GM18499 (cell line): ENCODE results near the gene PDZD4.

Experiments
- ATAC-seq: cut with Tn5 transposase; IDR thresholded peaks from one replicate; pipeline ENCODE4 v1.9.1; 2021; ENCODE audit warnings: moderate number of reproducible peaks; ENCODE audit not compliant: insufficient read depth, unreplicated experiment

Gene PDZD4

DNA sequence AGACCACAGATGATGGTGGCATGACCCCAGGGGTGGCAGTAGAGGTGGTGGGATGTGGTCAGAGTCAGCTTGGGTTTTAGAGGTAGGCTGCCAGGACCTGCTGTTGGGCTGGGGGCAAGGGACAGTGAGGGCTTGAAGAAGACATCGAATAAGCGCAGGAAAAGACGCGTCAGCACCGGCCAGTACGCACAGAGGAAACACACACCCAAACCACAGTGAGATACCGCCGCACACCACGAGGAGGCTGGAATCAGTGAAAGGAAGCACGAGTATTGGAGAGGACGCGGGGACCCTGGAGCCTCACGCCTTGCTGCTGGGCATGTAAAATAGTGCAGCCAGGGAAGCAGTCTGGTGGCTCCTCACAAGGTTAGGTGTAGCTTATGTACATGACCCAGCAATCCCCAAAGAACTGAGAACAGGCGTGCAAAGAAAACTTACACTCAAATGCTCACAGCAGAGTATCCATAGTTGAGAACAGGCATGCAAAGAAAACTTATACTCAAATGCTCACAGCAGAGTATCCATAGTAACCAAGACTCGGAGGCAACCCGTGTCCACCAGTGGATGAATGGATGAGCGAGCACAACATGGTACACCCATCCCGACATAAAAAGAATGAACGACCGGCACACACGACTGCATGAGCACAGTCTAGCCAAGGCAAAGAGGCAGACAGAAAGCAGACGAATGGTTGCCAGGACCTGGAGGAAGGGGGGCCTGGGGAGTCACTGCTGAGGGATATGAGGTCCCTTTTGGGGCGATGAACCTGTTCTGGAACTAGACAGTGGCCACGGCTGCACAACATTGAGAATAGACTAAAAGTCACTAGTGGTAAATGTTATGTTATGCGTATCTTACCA is 13.3 kb downstream of the PDZD4 start:
- ATAC-seq = no peak

DNA sequence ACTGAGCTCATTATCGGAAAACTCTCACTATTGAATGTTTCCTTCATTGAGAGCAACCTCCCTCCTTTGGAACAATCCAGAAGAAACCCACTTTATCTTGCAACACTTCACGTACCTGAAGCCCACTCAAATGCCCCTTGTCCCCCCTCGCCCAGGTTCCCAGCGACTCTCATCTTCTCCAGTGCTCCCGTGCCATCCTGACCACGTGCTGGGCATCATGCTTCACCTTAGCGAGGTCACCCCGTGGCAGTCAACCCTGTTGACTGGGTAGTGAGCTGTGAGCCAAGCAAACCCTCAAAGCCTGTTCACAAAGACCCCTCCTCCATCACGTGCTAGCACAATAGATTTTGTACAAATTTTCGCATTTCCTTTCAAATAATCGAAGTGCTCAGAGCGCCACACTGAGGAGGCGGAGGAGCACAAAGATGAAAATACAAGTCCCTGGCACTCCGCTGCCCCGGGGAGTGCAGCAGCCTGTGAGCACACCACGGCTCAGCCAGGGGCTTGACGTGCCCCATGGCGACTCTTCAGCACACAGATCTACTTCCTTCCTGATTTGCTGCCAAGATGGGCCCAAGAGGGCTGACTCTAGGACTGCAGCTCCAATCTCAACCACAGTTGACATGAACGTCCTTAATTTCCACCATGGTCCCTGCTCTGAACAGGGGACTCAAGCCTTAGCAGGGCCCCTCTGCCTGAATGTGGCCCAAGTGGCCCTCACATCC is 15.6 kb downstream of the PDZD4 start:
- no peak for ATAC-seq

GRCh38 chrX:153813161-153813560 is 17.2 kb downstream of the PDZD4 start:
- no peak for ATAC-seq

DNA sequence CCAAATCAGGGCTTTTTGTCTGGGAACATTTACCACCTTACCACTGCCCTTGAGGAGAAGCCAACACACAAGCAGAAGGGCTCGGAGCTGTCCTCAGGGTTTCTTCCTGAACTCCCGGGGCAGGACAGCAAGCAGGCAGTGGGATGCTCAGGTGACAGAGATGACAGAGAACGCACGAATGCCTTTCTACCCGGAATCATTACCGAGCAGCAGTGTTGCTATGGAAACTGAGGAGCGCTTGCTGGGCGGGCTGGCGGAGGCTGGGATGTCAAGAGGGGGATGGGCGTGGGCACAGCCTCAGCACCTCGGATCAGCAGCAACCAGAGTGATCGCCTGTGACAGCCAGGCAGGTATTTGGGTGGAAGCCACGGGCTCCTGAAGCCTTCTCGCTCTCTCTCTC is 18.1 kb downstream of the PDZD4 start:
- no peak for ATAC-seq

DNA sequence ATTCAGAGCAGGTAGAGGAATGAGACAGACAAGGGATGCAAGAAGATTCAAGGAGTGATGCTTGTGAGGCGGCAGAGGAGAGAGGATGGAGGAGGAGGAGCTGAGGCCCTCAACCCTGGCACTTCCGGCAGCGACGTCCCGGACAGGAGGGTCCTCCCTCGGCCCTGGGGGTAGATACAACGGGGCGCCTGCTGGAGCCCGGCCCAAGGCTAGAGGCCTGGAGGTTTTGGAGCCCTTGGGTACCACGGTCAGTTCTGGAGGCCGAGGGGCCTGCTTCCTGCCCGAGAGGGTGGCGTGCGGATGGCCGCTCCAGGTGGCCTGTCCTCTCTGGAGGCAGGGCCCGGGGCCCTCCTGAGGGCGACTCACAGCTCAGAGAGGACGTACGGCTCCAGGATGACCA is 22.4 kb downstream of the PDZD4 start:
- ATAC-seq = no peak

DNA sequence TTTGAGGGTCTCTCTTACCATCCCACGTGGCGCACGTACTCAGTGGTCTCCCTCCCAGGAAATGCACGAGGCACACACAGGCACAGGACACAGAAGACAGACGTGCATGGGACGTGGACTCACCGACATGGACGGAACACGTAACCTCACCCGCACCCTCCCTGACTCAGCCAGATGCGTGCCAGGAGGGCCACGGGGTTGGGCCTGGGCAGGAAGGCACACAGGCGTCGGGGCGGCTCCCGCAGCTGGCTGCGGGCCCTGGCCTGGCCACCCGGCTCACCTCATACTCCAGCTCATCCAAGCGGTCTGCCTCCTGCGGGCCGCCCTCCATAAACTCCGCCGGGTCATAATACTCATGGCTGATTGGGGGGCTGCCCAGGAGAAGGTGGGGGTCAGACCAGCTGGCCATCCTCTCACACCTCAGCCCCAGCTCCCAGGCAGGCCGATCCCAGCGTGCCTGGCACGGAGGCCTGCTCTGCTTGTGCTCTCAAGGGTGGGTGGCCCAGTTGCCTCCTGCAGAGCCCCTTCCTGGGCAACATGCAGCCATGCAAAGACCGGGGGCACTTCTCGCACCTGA is 23.3 kb downstream of the PDZD4 start:
- no peak for ATAC-seq

DNA sequence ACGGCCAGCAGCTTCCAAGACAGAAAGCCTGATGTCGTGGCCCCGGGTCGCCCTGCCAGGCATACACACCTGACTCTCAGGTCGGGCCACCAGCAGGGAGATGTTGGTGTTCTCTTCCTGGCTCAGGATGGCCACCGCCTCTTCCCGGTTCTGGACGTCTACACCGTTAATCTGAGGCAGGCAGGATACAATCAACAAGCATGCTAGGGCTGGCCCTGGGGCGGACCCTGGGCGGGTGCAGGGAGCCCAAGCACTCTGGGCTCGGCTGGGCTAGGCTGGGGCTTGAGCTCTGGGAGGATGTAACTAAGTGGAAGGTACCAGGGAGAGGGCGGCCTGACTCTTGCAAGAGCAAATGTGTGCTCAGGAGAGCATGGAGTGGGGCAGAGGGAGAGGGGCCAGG is 24.9 kb downstream of the PDZD4 start:
- no peak for ATAC-seq

GRCh38 chrX:153804621-153805020 is 25.7 kb downstream of the PDZD4 start:
- no peak for ATAC-seq

DNA sequence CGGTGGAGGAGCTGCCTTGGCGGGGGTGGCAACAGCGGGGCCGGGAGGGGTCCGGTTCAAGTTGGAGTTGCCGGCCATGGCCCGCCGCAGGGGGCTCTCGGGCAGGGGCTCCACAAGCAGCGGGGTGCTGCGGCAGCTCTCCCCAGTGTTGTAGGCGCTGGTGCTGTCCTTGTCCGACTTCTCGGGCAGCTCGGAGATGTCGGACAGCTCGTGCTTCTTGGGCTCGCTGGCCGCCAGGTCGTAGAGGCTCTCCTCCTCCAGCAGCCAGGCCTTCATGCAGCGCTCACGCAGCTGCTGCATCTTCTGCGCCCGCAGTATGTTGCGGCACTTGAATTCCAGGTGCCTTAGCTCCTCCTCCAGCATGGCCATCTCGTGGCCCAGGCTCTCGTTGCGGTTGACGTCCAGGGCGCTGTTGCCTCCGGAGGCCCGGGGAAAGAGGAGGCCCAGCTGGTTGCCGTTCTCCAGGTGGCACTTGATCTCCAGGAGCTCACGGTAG is 26.2 kb downstream of the PDZD4 start:
- ATAC-seq = no peak

GRCh38 chrX:153803211-153804099 is 26.9 kb downstream of the PDZD4 start:
- no peak for ATAC-seq

DNA sequence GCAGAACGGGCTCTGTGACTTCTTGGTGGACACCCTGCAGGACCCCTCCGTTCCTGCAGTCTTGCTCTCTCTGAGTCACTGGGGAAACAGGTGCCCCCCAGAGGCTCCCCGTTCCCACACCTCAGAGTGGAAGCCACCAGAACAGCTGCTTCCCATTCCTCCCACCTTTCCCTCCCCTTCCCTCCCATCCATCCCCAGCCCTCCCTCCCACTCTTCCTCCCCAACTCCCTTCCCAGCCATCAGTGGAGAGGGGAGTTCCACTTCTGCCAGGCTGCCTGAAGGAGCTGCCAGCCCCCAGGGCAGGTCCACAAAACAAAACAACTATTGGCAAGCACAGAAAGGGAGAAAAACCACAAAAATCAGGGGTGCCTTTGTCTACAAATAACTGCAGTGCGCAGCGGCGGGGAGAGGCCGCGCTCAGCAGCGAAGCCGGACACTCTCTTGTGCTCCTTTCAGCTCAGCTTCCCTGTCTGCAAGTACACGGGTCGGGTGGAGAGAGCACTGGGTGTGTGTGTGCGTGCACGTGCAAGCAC is 27.8 kb downstream of the PDZD4 start:
- no peak for ATAC-seq

GRCh38 chrX:153801669-153802068 is 28.7 kb downstream of the PDZD4 start:
- ATAC-seq = no peak

DNA sequence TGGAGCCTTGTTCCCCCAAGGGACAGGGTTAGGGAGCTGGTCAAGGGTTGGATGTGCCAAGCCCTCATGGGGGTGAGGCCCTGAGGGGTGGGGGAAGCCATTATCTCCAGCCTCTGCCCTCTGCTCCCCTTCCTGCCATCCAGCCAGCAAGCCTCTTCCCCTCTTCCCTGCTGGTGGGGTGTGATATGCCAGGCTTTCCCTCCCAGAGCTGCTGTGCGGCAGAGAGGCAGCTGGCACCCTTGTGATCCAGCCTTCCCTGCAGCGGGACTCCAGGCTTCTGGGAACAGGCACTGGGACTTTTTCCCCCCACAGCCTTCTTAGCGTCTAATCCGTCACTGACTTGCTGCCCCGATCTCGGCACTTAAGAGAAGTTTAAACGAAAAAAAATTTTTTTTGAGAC is 29.6 kb downstream of the PDZD4 start:
- ATAC-seq = no peak

- no peak for ATAC-seq
Observed at GRCh38 chrX:153800177-153800722, 30.1 kb downstream of the PDZD4 start.

DNA sequence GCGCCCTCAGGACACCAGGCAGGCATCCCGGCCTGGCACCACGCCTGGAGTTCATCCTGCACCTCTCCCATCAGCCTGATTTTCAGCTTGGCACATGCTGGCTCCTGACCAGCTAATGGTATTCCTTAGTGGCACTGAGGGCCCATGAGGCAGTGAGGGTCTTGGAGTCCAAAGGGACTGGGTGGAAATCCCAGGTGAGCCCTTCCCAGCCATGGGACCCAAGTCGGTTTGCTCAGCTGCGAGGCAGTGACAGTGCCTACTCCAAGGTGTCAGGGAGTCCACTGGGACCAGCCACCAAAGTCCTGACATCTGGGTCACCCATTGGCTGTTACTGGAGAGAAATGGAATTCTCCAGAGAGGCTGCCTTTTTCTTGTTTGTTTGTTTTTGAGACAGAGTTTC is 31.0 kb downstream of the PDZD4 start:
- no peak for ATAC-seq

DNA sequence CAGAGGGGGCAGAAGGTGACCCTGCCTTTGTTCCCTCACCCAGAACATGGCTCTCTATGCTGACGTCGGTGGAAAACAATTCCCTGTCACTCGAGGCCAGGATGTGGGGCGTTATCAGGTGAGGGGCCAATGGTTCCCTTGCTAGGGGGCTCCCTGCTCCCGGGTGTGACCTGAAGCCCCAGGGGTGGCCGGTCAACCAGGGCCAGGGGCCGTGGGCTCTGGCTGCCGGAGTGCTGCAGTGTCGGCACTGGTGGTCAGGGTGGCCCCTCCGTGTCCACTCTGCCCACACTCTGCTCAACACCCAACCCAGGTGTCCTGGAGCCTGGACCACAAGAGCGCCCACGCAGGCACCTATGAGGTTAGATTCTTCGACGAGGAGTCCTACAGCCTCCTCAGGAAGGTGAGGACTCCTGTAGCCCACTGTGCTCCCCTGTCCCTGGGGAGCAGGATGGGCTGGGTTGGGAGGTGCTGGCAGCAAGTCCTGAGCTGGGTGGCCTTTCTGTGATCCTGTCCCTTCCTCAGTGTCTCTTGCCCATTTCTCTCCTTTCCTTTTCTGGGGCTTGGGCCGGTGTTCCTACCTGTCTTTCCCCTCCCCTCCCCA is 32.8 kb downstream of the PDZD4 start:
- no peak for ATAC-seq

DNA sequence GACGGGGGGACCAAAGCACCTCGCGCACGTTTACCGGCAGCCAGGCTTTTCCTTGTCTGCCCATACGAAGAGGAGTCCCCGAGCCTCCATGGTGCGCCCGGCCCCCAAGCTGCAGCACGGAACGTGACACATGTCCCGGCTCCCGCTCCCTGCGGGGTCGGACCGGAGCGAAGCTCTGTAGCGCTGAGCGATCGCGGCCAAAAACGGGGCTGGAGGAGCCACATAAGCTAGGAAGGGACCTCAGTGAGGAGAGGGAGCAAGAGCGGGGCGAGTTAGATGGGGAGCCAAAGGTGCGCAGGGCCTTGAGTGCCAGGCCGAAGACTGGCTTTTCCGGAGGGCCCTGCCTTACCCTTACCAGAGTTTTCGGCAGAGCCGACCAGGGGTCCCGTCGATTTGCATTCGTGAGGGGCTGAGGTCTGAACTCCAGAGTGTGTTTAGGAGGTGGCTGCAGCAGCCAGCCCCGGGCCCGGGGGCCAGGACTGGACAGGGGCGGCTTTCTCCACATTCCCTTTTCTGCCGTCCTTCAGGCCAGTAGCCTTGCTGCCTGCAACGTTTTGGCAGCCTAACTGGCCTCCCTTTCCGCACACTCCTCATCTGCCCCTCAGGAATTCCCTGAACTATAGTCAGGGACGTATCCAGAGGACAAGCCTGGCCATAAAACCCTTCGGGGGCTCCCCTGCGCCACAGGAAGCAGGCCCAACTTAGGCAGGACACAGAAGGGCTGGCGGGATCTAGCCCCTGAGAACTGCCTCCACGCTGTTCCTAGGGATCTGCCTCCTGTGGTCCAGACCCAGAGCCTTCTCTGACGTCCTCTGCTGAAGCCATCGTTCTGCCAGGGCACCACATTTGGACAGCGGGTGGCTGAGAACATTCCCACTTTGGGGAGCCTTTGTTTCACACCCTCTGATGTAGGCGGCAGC is 35.2 kb downstream of the PDZD4 start:
- ATAC-seq = no peak
